Upper lobe of right lung (tissue), 1 donor: ENCODE data around the gene FMN1. TPM values are rescaled to one million over a fixed set of nuclear protein-coding genes. Genes with fewer than 3 reads are reported as not detected.

Experiments
- ATAC-seq: fragments of 200-7000 bp; cut with Tn5 transposase; one replicate; pipeline ENCODE4 v1.9.1; 2020; ENCODE audit warnings: mild to moderate bottlenecking, moderate library complexity
- DNase-seq: peaks from one replicate; pipeline ENCODE4 v3.0.0-alpha.2; 2020
- H3K27ac ChIP-seq: fragments of 200-600 bp; one replicate; pipeline ENCODE4 v1.8.0; 2022
- H3K27me3 ChIP-seq: fragments of 200-600 bp; one replicate; pipeline ENCODE4 v1.8.0; 2022; ENCODE audit warnings: mild to moderate bottlenecking
- H3K36me3 ChIP-seq: fragments of 200-600 bp; one replicate; pipeline ENCODE4 v1.8.0; 2022
- H3K4me1 ChIP-seq: fragments of 200-600 bp; one replicate; pipeline ENCODE4 v1.8.0; 2022
- H3K4me3 ChIP-seq: fragments of 200-600 bp; one replicate; pipeline ENCODE4 v1.8.0; 2022; ENCODE audit warnings: mild to moderate bottlenecking
- H3K9me3 ChIP-seq: fragments of 200-600 bp; one replicate; pipeline ENCODE4 v1.8.0; 2022
- intact Hi-C: fragments of 100-400 bp; cut with DNase I; formaldehyde crosslinking; loops from one replicate; pipeline ENCODE4 v1.11.0; 2022
- total RNA-seq: library from RNA; stranded (reverse); fragmentation: NEBNext Ultra II Directional; extraction: Animal tissue kit (Norgen Biotek cat#: 25700); gene quantifications from one replicate; pipeline ENCODE4 v1.2.1, GENCODE V29; 2021
- TF ChIP-seq, protein P1 (sequence below): fragments of 200-600 bp; IDR thresholded peaks from one replicate; pipeline ENCODE4 v1.8.0; 2022; ENCODE audit warnings: antibody characterized with exemption
- donor health status: DM: no; HTN: yes; CAD: no; lungs with severe emphysema.

Gene FMN1
- total RNA-seq, 1 donor from 2014 or later = 33.5 TPM

DNA sequence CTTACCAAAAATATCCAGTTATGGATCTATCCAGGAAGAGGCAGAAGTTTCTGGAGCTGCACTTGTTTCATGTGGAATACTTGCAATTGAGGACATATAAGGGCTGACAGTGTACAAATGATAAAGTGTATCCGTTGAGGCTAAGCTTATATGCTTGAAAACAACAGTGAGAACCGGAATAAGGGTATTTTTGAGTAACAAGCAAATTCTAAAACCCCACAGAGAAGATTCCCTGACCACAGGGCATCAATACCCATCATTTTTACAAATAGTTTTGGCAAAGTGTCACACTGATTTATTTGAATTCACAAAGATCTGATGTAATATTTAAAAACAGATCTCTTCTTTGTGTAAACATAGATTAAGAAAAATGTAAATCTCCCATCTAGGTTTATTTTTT lies 208.4 kb downstream of the FMN1 start:
- Histone ChIP-seq H3K27ac (no peak overlapping the region), H3K9me3 (no peaks in the 10 kb centered on the region), H3K36me3 (no peaks in the 10 kb centered on the region), H3K27me3 (no peaks in the 10 kb centered on the region), H3K4me1 (no peaks in the 10 kb centered on the region), H3K4me3 (no peak overlapping the region)
- TF ChIP-seq, protein P1, sequence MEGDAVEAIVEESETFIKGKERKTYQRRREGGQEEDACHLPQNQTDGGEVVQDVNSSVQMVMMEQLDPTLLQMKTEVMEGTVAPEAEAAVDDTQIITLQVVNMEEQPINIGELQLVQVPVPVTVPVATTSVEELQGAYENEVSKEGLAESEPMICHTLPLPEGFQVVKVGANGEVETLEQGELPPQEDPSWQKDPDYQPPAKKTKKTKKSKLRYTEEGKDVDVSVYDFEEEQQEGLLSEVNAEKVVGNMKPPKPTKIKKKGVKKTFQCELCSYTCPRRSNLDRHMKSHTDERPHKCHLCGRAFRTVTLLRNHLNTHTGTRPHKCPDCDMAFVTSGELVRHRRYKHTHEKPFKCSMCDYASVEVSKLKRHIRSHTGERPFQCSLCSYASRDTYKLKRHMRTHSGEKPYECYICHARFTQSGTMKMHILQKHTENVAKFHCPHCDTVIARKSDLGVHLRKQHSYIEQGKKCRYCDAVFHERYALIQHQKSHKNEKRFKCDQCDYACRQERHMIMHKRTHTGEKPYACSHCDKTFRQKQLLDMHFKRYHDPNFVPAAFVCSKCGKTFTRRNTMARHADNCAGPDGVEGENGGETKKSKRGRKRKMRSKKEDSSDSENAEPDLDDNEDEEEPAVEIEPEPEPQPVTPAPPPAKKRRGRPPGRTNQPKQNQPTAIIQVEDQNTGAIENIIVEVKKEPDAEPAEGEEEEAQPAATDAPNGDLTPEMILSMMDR = no peak
- intact Hi-C loops = no loop called here
- DNase-seq (no peak), ATAC-seq (no peak)

DNA sequence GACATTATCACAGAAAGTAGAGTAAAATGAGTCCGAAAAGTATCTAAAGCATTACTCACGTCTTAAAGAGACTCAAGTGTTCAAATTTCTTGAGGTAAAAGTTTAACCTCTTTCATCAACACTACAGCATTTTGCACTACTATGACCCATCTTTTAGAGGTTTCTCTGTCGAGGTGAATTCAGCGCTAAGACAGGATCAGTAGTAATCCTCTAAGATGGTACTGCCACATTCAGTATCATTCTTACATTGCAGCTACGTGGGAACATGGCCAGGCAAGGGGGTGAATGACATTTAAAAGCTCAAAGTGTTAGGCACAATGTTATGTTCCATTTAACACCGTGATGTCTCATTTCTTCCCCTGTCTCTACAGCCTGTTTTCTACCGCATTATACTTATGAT lies 210.8 kb downstream of the FMN1 start:
- H3K4me3 ChIP-seq = no peak overlapping the region
- ATAC-seq (no peak), DNase-seq (no peak)
- no peaks in the 10 kb centered on the region for H3K9me3 ChIP-seq
- TF ChIP-seq, protein P1 = no peak
- no peaks in the 10 kb centered on the region for H3K4me1 ChIP-seq
- no peak overlapping the region for H3K27ac ChIP-seq
- H3K27me3 ChIP-seq = no peaks in the 10 kb centered on the region
- no peaks in the 10 kb centered on the region for H3K36me3 ChIP-seq
- intact Hi-C loops = no loop called here

DNA sequence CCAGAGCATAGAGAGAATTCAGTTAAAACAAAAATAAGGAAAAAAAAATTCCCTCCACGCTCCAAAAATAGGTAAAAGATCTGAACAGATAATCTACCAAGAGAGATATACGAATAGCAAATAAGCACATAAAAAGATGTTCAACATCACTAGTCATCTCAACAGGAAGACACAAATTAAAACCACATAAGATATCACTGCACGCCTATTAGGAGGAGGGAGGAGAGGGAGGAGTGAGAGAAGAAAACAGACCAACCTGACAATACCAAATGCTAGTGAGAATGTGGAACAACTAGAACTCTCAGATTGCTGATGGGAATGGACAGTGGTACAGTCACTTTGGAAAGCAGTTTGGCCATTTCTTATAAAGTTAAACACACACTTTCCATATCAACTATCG lies 212.5 kb downstream of the FMN1 start:
- no peaks in the 10 kb centered on the region for H3K9me3 ChIP-seq
- H3K27me3 ChIP-seq = no peaks in the 10 kb centered on the region
- ATAC-seq (no peak), DNase-seq (no peak)
- no peaks in the 10 kb centered on the region for H3K4me1 ChIP-seq
- no peaks in the 10 kb centered on the region for H3K36me3 ChIP-seq
- intact Hi-C loops = no loop called here
- TF ChIP-seq, protein P1 = no peak
- H3K4me3 ChIP-seq = no peak overlapping the region
- H3K27ac ChIP-seq = no peak overlapping the region

DNA sequence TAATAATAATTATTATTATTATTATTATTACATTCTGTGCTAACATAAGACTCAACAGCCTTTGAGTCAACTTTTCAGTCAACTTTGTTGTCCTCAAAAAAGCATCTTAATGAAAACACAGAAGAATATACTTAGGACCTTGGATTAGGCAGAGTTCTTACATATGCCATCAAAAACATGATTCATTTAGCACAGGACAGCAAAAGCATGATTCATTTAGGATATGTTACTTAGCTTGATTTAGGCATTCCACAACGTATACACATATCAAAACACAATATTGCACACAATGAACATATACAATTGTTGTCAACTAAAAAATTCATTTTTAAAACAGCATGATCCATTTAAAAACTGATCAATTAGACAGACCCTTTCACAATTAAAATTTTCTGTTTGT lies 213.0 kb downstream of the FMN1 start:
- Histone ChIP-seq H3K9me3 (no peaks in the 10 kb centered on the region), H3K4me1 (no peaks in the 10 kb centered on the region), H3K36me3 (no peaks in the 10 kb centered on the region), H3K4me3 (no peak overlapping the region), H3K27me3 (no peaks in the 10 kb centered on the region), H3K27ac (no peak overlapping the region)
- intact Hi-C loops = no loop called here
- DNase-seq = no peak
- TF ChIP-seq, protein P1 = no peak
- no peak for ATAC-seq

DNA sequence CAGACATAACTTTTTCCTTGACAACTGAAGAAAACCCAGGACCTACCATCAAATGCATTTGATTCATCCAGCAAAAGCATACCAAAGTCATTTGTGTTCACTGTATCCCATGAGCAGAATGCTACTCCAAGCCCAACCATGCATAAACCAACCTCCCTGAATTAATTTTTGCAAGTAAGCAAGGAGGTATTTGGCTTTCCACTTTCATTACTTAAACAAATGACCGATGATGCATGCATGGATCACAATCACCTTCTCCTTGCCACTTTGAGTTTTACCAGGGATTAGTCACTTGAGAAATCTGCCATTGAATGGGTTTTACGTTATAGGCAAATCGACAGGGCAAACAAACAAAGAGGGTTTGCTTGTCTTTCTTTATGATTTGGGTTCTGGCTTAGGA lies 214.8 kb downstream of the FMN1 start:
- no peak overlapping the region for H3K4me3 ChIP-seq
- no peaks in the 10 kb centered on the region for H3K27me3 ChIP-seq
- H3K4me1 ChIP-seq = no peaks in the 10 kb centered on the region
- H3K27ac ChIP-seq = no peak overlapping the region
- H3K9me3 ChIP-seq = no peaks in the 10 kb centered on the region
- no peaks in the 10 kb centered on the region for H3K36me3 ChIP-seq
- DNase-seq (no peak), ATAC-seq (no peak)
- TF ChIP-seq, protein P1 = no peak
- intact Hi-C loops = no loop called here

DNA sequence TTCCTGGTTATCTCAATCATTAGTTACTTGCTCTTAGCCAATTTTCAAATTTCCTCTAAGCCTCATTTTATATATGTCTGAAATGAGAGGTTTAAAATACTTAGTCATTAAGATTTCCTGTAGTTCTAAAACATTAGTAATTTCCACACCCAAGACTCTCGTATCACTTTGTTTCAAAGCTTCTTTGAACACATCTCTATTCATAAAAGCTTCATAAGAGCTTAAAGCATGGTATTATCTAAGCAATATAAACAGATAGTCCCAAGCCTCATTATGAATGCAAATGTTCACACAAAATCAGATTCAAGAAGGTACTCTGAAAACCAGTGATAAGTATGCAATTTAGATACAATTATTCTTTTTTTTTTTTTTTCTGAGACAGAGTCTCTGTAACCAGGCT lies 217.0 kb downstream of the FMN1 start:
- TF ChIP-seq, protein P1 = no peak
- intact Hi-C loops = no loop called here
- Histone ChIP-seq H3K4me1 (no peaks in the 10 kb centered on the region), H3K4me3 (no peak overlapping the region), H3K9me3 (no peaks in the 10 kb centered on the region), H3K27me3 (no peaks in the 10 kb centered on the region), H3K27ac (no peak overlapping the region), H3K36me3 (no peaks in the 10 kb centered on the region)
- ATAC-seq = no peak
- DNase-seq = no peak
